CD4-positive, CD25-positive, alpha-beta regulatory T cell (primary cell): Measurements from ENCODE around the gene NUP93. TPM values are rescaled to one million over a fixed set of nuclear protein-coding genes. Genes with fewer than 3 reads are reported as not detected.

Experiments
- ATAC-seq, 2 donors: fragments of 150-1000 bp; cut with Tn5 transposase; one replicate each; pipeline ENCODE4 v1.10.0; 2021; ENCODE audit warnings: low read depth in 2 of 2, moderate number of reproducible peaks in 2 of 2, moderate library complexity in 1 of 2
- DNase-seq, 3 donors: peaks; one replicate each; pipeline versions ENCODE4 v3.0.0 to v3.0.0-alpha.2; 2012 to 2022; ENCODE audit warnings: mixed read lengths in 1 of 3
- H3K27ac ChIP-seq: one replicate; pipeline ENCODE4 v1.7.0; 2013; ENCODE audit warnings: mild to moderate bottlenecking, low read length; ENCODE audit not compliant: insufficient read depth, poor library complexity, severe bottlenecking
- H3K27me3 ChIP-seq: one replicate; pipeline ENCODE4 v1.7.0; 2013; ENCODE audit warnings: low read length; ENCODE audit not compliant: control insufficient read depth, insufficient read depth
- H3K36me3 ChIP-seq: one replicate; pipeline ENCODE4 v1.7.0; 2013; ENCODE audit warnings: mild to moderate bottlenecking, low read length, moderate library complexity; ENCODE audit not compliant: control insufficient read depth, insufficient read depth
- H3K4me1 ChIP-seq: 2 replicates; pipeline ENCODE4 v1.7.0; 2013; ENCODE audit warnings: mild to moderate bottlenecking, low read length; ENCODE audit not compliant: insufficient read depth, control insufficient read depth, poor library complexity, severe bottlenecking
- H3K4me3 ChIP-seq: one replicate; pipeline ENCODE4 v1.7.0; 2013; ENCODE audit warnings: low read depth, mild to moderate bottlenecking, low read length, moderate library complexity
- H3K9me3 ChIP-seq, 2 experiments: 1 replicate in 1 of 2; 2 replicates in 1 of 2; pipeline ENCODE4 v1.7.0; 2013; ENCODE audit warnings: low read length in 2 of 2, mild to moderate bottlenecking in 1 of 2, moderate library complexity in 1 of 2; ENCODE audit not compliant: control insufficient read depth in 2 of 2
- H3K27ac Mint-ChIP-seq, 3 donors: one replicate each; pipeline ENCODE4 v1.8.0; 2020 to 2022; ENCODE audit warnings: mild to moderate bottlenecking in 3 of 3, mixed read lengths in 3 of 3, moderate library complexity in 2 of 3
- H3K27me3 Mint-ChIP-seq: one replicate; pipeline ENCODE4 v1.8.0; 2022; ENCODE audit warnings: mild to moderate bottlenecking, mixed read lengths
- H3K36me3 Mint-ChIP-seq: one replicate; pipeline ENCODE4 v1.8.0; 2020; ENCODE audit warnings: mixed read lengths
- H3K4me1 Mint-ChIP-seq, 4 donors: one replicate each; pipeline ENCODE4 v1.8.0; 2020 to 2022; ENCODE audit warnings: mixed read lengths in 4 of 4, mild to moderate bottlenecking in 1 of 4
- H3K4me3 Mint-ChIP-seq, 4 donors: one replicate each; pipeline ENCODE4 v1.8.0; 2020 to 2022; ENCODE audit warnings: mild to moderate bottlenecking in 4 of 4, mixed read lengths in 4 of 4, moderate library complexity in 3 of 4
- H3K9me3 Mint-ChIP-seq, 7 donors: one replicate each; pipeline ENCODE4 v1.8.0; 2020 to 2022; ENCODE audit warnings: mixed read lengths in 7 of 7, mild to moderate bottlenecking in 3 of 7, moderate library complexity in 2 of 7
- polyA plus RNA-seq, 4 donors: library from polyadenylated mRNA; unstranded; fragments of 300-500 nt; fragmentation: Illumina TruSeq; gene quantifications; one replicate each; pipeline ENCODE4 v1.2.3, GENCODE V29; 2021
- total RNA-seq: library from RNA; stranded (reverse); gene quantifications from one replicate; pipeline ENCODE4 v1.2.3, GENCODE V29; 2022

Gene NUP93
- total and polyA plus RNA-seq, 5 donors from 2014 or later = 55.0 to 92.7 (median 77.8) TPM

DNA sequence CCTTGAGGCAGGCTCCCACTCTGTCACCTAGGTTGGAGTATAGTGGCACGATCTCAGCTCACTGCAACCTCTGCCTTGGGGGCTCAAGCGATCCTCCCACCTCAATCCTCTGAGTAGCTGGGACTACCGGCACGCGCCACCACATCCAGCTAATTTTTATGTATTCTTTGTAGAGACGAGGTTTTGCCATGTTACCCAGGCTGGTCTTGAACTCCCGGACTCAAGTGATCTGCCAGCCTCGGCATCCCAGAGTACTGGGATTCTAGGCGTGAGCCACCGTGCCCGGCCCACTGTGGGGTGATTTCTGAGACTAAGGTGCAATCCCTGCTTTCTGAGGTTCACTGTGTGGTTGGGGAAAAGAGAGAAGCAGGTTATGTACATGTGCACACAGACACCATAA is 123.0 kb downstream of the NUP93 start:
- no peaks in the 10 kb centered on the region for H3K27me3 Mint-ChIP-seq
- no peaks in the 10 kb centered on the region for H3K27me3 ChIP-seq
- H3K27ac Mint-ChIP-seq = no peak overlapping the region
- H3K4me3 Mint-ChIP-seq = no peak overlapping the region
- H3K36me3 ChIP-seq = no peaks in the 10 kb centered on the region
- DNase-seq (no peak), ATAC-seq (no peak)
- H3K27ac ChIP-seq = no peak overlapping the region
- H3K9me3 Mint-ChIP-seq = no peaks in the 10 kb centered on the region
- no peaks in the 10 kb centered on the region for H3K9me3 ChIP-seq
- peaks cover 2 to 31% (median 8%) of the 10 kb centered on the region in 4 donors for H3K4me1 Mint-ChIP-seq
- H3K36me3 Mint-ChIP-seq = peaks cover 3% of the 10 kb centered on the region
- H3K4me1 ChIP-seq = peaks cover 3% of the 10 kb centered on the region
- no peak overlapping the region for H3K4me3 ChIP-seq

DNA sequence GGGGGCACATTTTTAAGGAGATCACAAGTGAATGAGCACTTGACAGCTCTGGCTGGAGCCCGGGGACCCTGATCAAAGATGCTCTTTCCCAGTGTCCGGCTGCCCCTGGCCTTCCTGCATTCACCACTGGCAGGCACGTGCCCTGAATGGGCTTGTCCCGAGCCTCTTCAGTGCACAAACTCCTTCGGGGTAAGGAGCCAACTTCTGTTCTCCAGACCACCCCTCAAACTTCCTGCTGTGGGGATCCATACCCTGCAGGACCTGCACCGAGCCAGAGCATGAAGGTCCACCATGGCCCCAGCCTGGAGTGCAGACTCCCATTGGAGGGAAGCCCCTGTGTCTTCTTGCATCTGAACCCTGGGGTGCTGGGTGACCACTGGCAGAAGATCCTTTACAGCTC is 125.3 kb downstream of the NUP93 start:
- no peak overlapping the region for H3K27ac ChIP-seq
- Mint-ChIP-seq H3K4me3 (no peak overlapping the region), H3K36me3 (peaks cover 3% of the 10 kb centered on the region), H3K27me3 (no peaks in the 10 kb centered on the region), H3K27ac (no peak overlapping the region), H3K9me3 (no peaks in the 10 kb centered on the region), H3K4me1 (peaks cover 0 to 23% (median 9%) of the 10 kb centered on the region in 4 donors)
- H3K36me3 ChIP-seq = no peaks in the 10 kb centered on the region
- H3K9me3 ChIP-seq = no peaks in the 10 kb centered on the region
- no peak for DNase-seq
- H3K4me1 ChIP-seq = peaks cover 15% of the 10 kb centered on the region
- H3K27me3 ChIP-seq = no peaks in the 10 kb centered on the region
- no peak for ATAC-seq
- no peak overlapping the region for H3K4me3 ChIP-seq

DNA sequence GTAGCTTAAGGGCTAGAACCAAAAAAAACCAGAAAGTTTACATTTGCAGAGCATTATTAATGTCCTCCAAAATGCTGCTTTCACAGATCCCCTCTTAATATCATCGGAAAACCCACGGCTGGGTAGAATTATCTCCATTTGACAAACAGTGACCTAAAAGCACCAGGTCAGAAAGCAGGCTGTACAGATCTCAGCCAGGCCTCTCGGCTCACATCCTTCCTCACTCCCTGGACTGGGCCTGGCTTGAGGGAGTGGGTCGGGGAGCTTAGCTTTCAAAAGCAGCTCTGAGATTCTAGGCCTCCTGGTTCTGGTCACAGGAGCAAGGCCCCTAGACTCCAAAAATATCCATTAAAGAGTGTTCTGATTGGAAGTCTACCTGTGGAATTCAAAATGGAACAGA is 126.0 kb downstream of the NUP93 start:
- H3K4me3 ChIP-seq = no peak overlapping the region
- H3K9me3 ChIP-seq = no peaks in the 10 kb centered on the region
- H3K27ac ChIP-seq = no peak overlapping the region
- no peaks in the 10 kb centered on the region for H3K36me3 ChIP-seq
- H3K4me3 Mint-ChIP-seq = no peak overlapping the region
- H3K4me1 Mint-ChIP-seq = peaks cover 0 to 27% (median 15%) of the 10 kb centered on the region in 4 donors
- ATAC-seq (no peak), DNase-seq (no peak)
- H3K36me3 Mint-ChIP-seq = peaks cover 3% of the 10 kb centered on the region
- no peaks in the 10 kb centered on the region for H3K9me3 Mint-ChIP-seq
- H3K27me3 ChIP-seq = no peaks in the 10 kb centered on the region
- no peaks in the 10 kb centered on the region for H3K27me3 Mint-ChIP-seq
- H3K4me1 ChIP-seq = peaks cover 22% of the 10 kb centered on the region
- peak overlapping the region in 1 of 3 donors; percentile 11 for H3K27ac Mint-ChIP-seq

DNA sequence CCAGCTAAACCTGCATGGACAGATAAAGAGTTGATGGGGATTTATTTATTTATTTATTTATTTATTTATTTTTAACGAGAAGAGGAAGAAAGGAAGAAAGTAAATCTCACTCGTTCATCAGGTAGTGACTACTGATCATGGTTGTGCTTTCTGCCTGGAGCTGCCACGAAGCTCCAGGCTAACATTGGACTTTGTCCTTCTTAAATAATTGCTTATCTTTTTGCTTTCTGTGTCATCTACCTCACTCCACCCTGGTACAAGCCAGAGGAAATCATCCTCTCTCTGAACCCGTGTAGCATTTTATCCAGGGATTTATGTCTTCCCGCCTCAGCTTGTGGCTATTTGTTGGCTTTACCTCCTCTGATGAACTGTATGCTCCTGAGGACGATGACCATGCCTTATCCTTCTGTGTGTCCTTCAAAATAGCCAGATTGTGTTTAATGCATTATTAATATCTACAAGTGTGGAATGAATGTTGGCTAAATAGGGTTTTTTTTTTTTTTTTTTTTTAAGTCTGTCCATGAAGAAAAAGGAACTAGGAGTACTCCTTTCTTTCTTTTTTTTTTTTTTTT is 127.0 kb downstream of the NUP93 start:
- Histone ChIP-seq H3K36me3 (no peaks in the 10 kb centered on the region), H3K4me3 (no peak overlapping the region), H3K27ac (no peak overlapping the region), H3K4me1 (peaks cover 31% of the 10 kb centered on the region), H3K27me3 (no peaks in the 10 kb centered on the region), H3K9me3 (no peaks in the 10 kb centered on the region)
- H3K27me3 Mint-ChIP-seq = no peaks in the 10 kb centered on the region
- H3K27ac Mint-ChIP-seq = peak overlapping the region; percentile 46 to 60 (median 55)
- no peak overlapping the region for H3K4me3 Mint-ChIP-seq
- ATAC-seq (no peak), DNase-seq (no peak)
- peaks cover under 1% of the 10 kb centered on the region for H3K36me3 Mint-ChIP-seq
- peaks cover 0 to 33% (median 20%) of the 10 kb centered on the region in 4 donors for H3K4me1 Mint-ChIP-seq
- H3K9me3 Mint-ChIP-seq = no peaks in the 10 kb centered on the region

DNA sequence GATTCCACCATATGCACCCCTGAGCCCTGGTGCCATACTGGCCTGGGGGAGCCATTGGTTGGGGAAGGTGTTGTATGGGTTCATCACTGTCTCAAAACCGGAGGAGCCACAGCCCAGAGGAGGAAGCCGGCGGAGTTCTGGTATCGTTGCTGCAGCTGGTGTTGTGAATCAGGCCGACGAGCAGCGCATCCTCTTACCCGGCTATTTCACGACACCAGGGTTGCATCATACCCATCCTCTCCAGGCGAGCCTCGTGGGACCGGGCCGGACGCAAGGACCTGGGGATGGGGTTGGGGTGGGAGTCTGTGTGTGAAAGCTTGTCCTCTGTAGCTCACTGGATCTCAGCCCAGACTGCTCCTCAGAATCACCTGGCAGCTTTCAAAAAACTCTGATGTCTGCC is 128.4 kb downstream of the NUP93 start:
- Histone ChIP-seq H3K4me1 (peaks cover 35% of the 10 kb centered on the region), H3K27ac (no peak overlapping the region), H3K9me3 (no peaks in the 10 kb centered on the region), H3K36me3 (no peaks in the 10 kb centered on the region), H3K27me3 (no peaks in the 10 kb centered on the region), H3K4me3 (no peak overlapping the region)
- peaks cover 0 to 45% (median 25%) of the 10 kb centered on the region in 4 donors for H3K4me1 Mint-ChIP-seq
- no peaks in the 10 kb centered on the region for H3K9me3 Mint-ChIP-seq
- peak overlapping the region in 1 of 3 donors; percentile 72 for H3K27ac Mint-ChIP-seq
- H3K4me3 Mint-ChIP-seq = no peak overlapping the region
- no peaks in the 10 kb centered on the region for H3K27me3 Mint-ChIP-seq
- DNase-seq = no peak
- no peak for ATAC-seq
- H3K36me3 Mint-ChIP-seq = no peaks in the 10 kb centered on the region

DNA sequence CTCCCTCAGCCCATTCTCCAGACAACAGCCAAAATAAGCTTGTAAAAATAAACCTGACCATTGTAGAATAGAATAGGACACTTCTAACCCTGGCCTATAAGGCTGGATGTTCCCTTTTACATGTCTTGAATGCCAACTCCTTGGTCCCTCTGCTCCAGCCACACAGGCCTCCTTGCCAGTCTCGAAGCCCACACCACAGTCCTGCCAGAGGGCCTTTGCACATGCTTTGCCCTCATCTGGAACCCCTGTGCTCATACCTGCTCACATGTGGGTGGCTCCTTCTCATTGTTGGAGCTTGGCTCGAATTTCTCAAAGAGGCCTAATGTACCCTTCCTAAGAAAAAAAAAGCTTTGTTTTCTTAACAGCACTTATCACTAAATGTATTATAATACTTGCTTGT is 129.7 kb downstream of the NUP93 start:
- no peak overlapping the region for H3K4me3 ChIP-seq
- no peaks in the 10 kb centered on the region for H3K27me3 ChIP-seq
- peak overlapping the region; percentile 69 for H3K27ac ChIP-seq
- Mint-ChIP-seq H3K4me3 (peak overlapping the region in 1 of 4 donors; percentile 90), H3K9me3 (no peaks in the 10 kb centered on the region), H3K27me3 (no peaks in the 10 kb centered on the region), H3K36me3 (no peaks in the 10 kb centered on the region), H3K4me1 (peaks cover 0 to 48% (median 27%) of the 10 kb centered on the region in 4 donors), H3K27ac (peak overlapping the region in 2 of 3 donors; percentile 98 to 99)
- no peaks in the 10 kb centered on the region for H3K9me3 ChIP-seq
- DNase-seq (no peak), ATAC-seq (no peak)
- H3K36me3 ChIP-seq = no peaks in the 10 kb centered on the region
- peaks cover 35% of the 10 kb centered on the region for H3K4me1 ChIP-seq

DNA sequence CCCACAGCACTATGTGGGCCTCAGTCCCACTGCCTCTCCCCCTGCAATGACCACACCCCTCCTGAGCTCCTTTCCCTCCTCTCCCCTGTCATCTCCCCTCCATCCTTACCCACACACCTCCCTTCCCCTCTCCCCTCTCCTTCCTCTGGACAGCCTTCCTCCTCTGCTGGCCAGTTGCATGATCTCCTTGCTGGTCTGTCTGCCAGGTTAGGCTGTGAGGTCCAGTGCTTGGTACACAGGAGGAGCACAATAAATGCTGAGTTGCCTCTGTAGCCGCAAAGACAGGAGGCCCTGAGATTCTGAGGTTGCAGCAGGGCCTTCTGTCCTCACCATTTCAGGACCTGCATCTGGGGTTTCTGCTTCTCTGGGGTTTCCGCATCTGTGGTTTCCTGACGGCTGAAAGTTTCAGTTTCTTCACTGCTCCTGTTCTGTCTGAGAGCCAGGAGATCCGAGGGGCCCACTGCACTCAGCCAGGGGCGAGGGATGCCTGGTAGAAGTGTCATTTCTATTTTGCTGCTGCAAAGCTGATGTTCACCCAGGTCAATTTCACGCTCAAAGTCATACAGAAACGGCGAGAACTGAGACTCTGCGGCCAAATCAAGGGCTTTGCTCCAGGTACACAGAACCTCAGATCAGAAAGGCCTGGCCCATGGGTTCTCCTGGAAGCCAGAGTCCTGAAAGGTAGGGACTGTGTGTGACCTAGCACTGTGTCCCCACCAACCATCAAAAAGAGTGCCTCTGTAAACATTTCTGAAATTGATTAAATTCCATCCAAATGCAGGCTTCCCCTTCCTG is 130.5 kb downstream of the NUP93 start:
- H3K36me3 ChIP-seq = no peaks in the 10 kb centered on the region
- ATAC-seq (peak; percentile 60 to 90), DNase-seq (peak in 2 of 3 donors; percentile 48 to 57)
- Mint-ChIP-seq H3K4me1 (peaks cover 0 to 49% (median 28%) of the 10 kb centered on the region in 4 donors), H3K4me3 (peak overlapping the region; percentile 13 to 90 (median 81)), H3K27me3 (peaks cover 6% of the 10 kb centered on the region), H3K27ac (peak overlapping the region; percentile 74 to 99 (median 98)), H3K9me3 (no peaks in the 10 kb centered on the region), H3K36me3 (no peaks in the 10 kb centered on the region)
- no peaks in the 10 kb centered on the region for H3K9me3 ChIP-seq
- peak overlapping the region; percentile 29 for H3K4me3 ChIP-seq
- H3K27me3 ChIP-seq = no peaks in the 10 kb centered on the region
- H3K27ac ChIP-seq = peak overlapping the region; percentile 69
- H3K4me1 ChIP-seq = peaks cover 35% of the 10 kb centered on the region
